ENCODE measurements around the gene SHISA6. TPM values are rescaled to one million over a fixed set of nuclear protein-coding genes. Genes with fewer than 3 reads are reported as not detected.

SHISA6 gene
- total RNA-seq, 4 donors from 2014 or later: 0.14 to 4.2 (median 0.32) TPM; not detected in 1

GRCh38 chr17:11564589-11565380 is 323.8 kb downstream of the SHISA6 start:
- TF ChIP-seq CTCF (IDR thresholded peaks at IDR 0.05) (no peak), POLR2AphosphoS5 (IDR thresholded peaks at IDR 0.05) (no peak), EP300 (IDR thresholded peaks at IDR 0.05; ENCODE audit: low read depth) (no peak), POLR2A (IDR thresholded peaks at IDR 0.05) (no peak)
- no peak for DNase-seq
- H3K4me1 ChIP-seq: no peaks in the 10 kb centered on the region
- H3K36me3 ChIP-seq: no peaks in the 10 kb centered on the region
- 31 to 40% methylated on average over 3 of the region's 3 CpGs for whole genome bisulfite sequencing, 2 donors (ENCODE audit: low coverage in 1 of 2)
- H3K27ac ChIP-seq: no peak overlapping the region
- H3K9me3 ChIP-seq: no peaks in the 10 kb centered on the region
- in situ Hi-C loops (cut with MboI; ENCODE audit: low pct_ligation_motif_present in 1 of 4, low pct_unique_long_range_greater_than_20kb in 1 of 4, low sequenced_read_pairs in 3 of 4): no loop called here
- intact Hi-C loops (cut with DNase I; ENCODE audit: low total_unique reads): loop anchor here (5.0 to 10.0 kb wide), 2 partner anchors 110 to 1207 kb away; no protein-coding TSS in a partner anchor
- no peaks in the 10 kb centered on the region for H3K27me3 ChIP-seq
- H3K4me3 ChIP-seq: no peak overlapping the region

GRCh38 chr17:11565591-11565990 is 324.6 kb downstream of the SHISA6 start:
- TF ChIP-seq EP300 (IDR thresholded peaks at IDR 0.05; ENCODE audit: low read depth): no peak
- TF ChIP-seq POLR2AphosphoS5 (IDR thresholded peaks at IDR 0.05): no peak
- TF ChIP-seq POLR2A (IDR thresholded peaks at IDR 0.05): no peak
- no peak for TF ChIP-seq CTCF (IDR thresholded peaks at IDR 0.05)
- no peak for DNase-seq
- H3K4me3 ChIP-seq: no peak overlapping the region
- in situ Hi-C loops (cut with MboI; ENCODE audit: low pct_ligation_motif_present in 1 of 4, low pct_unique_long_range_greater_than_20kb in 1 of 4, low sequenced_read_pairs in 3 of 4): no loop called here
- no peaks in the 10 kb centered on the region for H3K27me3 ChIP-seq
- H3K9me3 ChIP-seq: no peaks in the 10 kb centered on the region
- 64 to 76% methylated on average over 2 to 4 of the region's 4 CpGs for WGBS, 2 donors (ENCODE audit: low coverage in 1 of 2)
- H3K36me3 ChIP-seq: no peaks in the 10 kb centered on the region
- H3K4me1 ChIP-seq: no peaks in the 10 kb centered on the region
- no peak overlapping the region for H3K27ac ChIP-seq
- intact Hi-C loops (cut with DNase I; ENCODE audit: low total_unique reads): loop anchor here (10.0 kb wide), 1 partner anchor 111 kb away; no protein-coding TSS in a partner anchor

DNA sequence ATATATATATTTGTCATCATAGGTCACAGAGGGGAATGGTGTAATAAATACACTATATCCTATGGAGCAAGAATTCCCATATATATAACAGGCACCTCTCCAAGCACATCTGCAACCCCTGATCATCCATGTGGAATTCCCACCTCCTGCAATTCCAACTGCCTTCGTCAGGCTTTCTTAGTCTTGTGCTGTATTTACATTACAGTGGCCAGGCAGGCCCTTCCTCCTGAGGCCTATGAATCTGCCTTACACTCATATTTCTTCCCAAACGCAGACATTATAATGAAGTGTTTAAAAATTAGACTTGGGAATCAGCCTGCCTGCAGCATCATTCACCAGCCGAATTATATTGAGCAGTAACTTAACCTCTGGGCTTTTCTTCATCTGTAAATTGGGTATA is 338.0 kb downstream of the SHISA6 start:
- WGBS, 2 donors (ENCODE audit: low coverage in 1 of 2): 75% methylated on average over 3 of the region's 3 CpGs; no CpG with 5 or more reads in 1 of the 2 donors
- intact Hi-C loops (cut with DNase I; ENCODE audit: low total_unique reads) (no loop called here), in situ Hi-C loops (cut with MboI; ENCODE audit: low pct_ligation_motif_present in 1 of 4, low pct_unique_long_range_greater_than_20kb in 1 of 4, low sequenced_read_pairs in 3 of 4) (no loop called here)
- DNase-seq: no peak
- TF ChIP-seq POLR2AphosphoS5 (IDR thresholded peaks at IDR 0.05) (no peak), POLR2A (IDR thresholded peaks at IDR 0.05) (no peak), EP300 (IDR thresholded peaks at IDR 0.05; ENCODE audit: low read depth) (no peak), CTCF (IDR thresholded peaks at IDR 0.05) (no peak)
- Histone ChIP-seq H3K9me3 (no peaks in the 10 kb centered on the region), H3K27ac (no peak overlapping the region), H3K36me3 (no peaks in the 10 kb centered on the region), H3K4me1 (no peaks in the 10 kb centered on the region), H3K4me3 (no peak overlapping the region), H3K27me3 (no peaks in the 10 kb centered on the region)

GRCh38 chr17:11580677-11581076 is 339.7 kb downstream of the SHISA6 start:
- in situ Hi-C loops (cut with MboI; ENCODE audit: low pct_ligation_motif_present in 1 of 4, low pct_unique_long_range_greater_than_20kb in 1 of 4, low sequenced_read_pairs in 3 of 4) (no loop called here), intact Hi-C loops (cut with DNase I; ENCODE audit: low total_unique reads) (no loop called here)
- no peak overlapping the region for H3K27ac ChIP-seq
- no peaks in the 10 kb centered on the region for H3K9me3 ChIP-seq
- no peaks in the 10 kb centered on the region for H3K36me3 ChIP-seq
- TF ChIP-seq EP300 (IDR thresholded peaks at IDR 0.05; ENCODE audit: low read depth): no peak
- TF ChIP-seq POLR2AphosphoS5 (IDR thresholded peaks at IDR 0.05): no peak
- TF ChIP-seq POLR2A (IDR thresholded peaks at IDR 0.05): no peak
- TF ChIP-seq CTCF (IDR thresholded peaks at IDR 0.05): no peak
- H3K4me1 ChIP-seq: no peaks in the 10 kb centered on the region
- DNase-seq: no peak
- H3K4me3 ChIP-seq: no peak overlapping the region
- H3K27me3 ChIP-seq: no peaks in the 10 kb centered on the region
- WGBS, 2 donors (ENCODE audit: low coverage in 1 of 2): 86% methylated on average over 3 of the region's 3 CpGs; no CpG with 5 or more reads in 1 of the 2 donors

Measured in transverse colon (tissue), 4 donors.